Measurements from ENCODE around the gene ALG11.
"Not testable (repeated sequence)": the region's sequence is repeated elsewhere in the genome, so short reads cannot be mapped to it uniquely, and the experiment has no call there.

ALG11 gene

GRCh38 chr13:52027832-52028231, 15.6 kb downstream of the ALG11 start:
- no peak for DNase-seq (ENCODE audit: low read depth)

- no peak for DNase-seq (ENCODE audit: low read depth)
Measured at GRCh38 chr13:52029569-52029968, 17.4 kb downstream of the ALG11 start.

GRCh38 chr13:52030401-52030800, 18.2 kb downstream of the ALG11 start:
- DNase-seq (ENCODE audit: low read depth) = not testable (repeated sequence)

- no peak for DNase-seq (ENCODE audit: low read depth)
Measured at GRCh38 chr13:52033039-52033438, 20.8 kb downstream of the ALG11 start.

GRCh38 chr13:52034616-52035226, 22.5 kb downstream of the ALG11 start:
- DNase-seq (ENCODE audit: low read depth) = no peak

GRCh38 chr13:52036037-52036436, 23.8 kb downstream of the ALG11 start:
- no peak for DNase-seq (ENCODE audit: low read depth)

GRCh38 chr13:52043675-52044074, 31.5 kb downstream of the ALG11 start:
- no peak for DNase-seq (ENCODE audit: low read depth)

- no peak for DNase-seq (ENCODE audit: low read depth)
Measured at GRCh38 chr13:52047463-52047862, 35.3 kb downstream of the ALG11 start.

GRCh38 chr13:52048516-52048915, 36.3 kb downstream of the ALG11 start:
- DNase-seq (ENCODE audit: low read depth) = no peak

- DNase-seq (ENCODE audit: low read depth) = no peak
Measured at GRCh38 chr13:52051400-52051799, 39.2 kb downstream of the ALG11 start.

- DNase-seq (ENCODE audit: low read depth) = no peak
Measured at GRCh38 chr13:52053460-52053859, 41.3 kb downstream of the ALG11 start.

- not testable (repeated sequence) for DNase-seq (ENCODE audit: low read depth)
Measured at GRCh38 chr13:52061064-52061463, 48.9 kb downstream of the ALG11 start.

- no peak for DNase-seq (ENCODE audit: low read depth)
Measured at GRCh38 chr13:52061587-52061986, 49.4 kb downstream of the ALG11 start.

- DNase-seq (ENCODE audit: low read depth) = no peak
Measured at GRCh38 chr13:52067237-52067636, 55.0 kb downstream of the ALG11 start.

GRCh38 chr13:52070929-52071523, 58.8 kb downstream of the ALG11 start:
- no peak for DNase-seq (ENCODE audit: low read depth)

Data from T follicular helper cell (primary cell).